ENCODE data around the gene TBCCD1. TPM values are rescaled to one million over a fixed set of nuclear protein-coding genes. Genes with fewer than 3 reads are reported as not detected.

Gene TBCCD1
- total and polyA plus RNA-seq, 2 donors (not counting 3 experiments of a cell fraction or from before 2014, with no cell fraction given), result 16.5 to 16.6 TPM

DNA sequence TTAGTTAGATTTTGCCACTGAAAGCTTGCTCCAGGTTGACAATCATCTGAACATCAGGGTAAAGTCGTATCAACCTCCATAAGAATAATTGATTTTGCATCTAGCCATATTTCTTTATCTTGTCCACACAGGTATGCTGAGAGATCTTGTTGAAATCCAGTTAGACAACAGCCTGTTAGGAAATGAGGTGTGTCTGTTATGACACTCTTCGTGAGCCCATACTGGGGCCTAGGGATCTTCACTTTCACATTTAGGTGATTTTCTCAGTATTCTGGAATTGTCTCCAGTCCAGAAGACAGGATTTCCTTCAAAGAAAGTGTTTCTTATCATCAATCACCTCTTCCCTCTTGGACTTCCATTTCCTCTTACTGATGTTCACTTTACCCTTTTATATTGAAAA is 21.5 kb upstream of the TBCCD1 start:
- no peak overlapping the region for H3K27ac ChIP-seq (ENCODE audit: insufficient read depth, low read depth, low read length)
- no peak for FAIRE-seq
- BruUV-seq (replicated peaks), result no TSS peak
- intact Hi-C loops (cut with micrococcal nuclease), result no loop called here
- no peaks in the 10 kb centered on the region for H4K20me1 ChIP-seq (replicated peaks; ENCODE audit: control insufficient read depth, extremely low read depth, insufficient read depth, low read length)
- no peak overlapping the region for H3K4me3 ChIP-seq (replicated peaks in 1 of 3; ENCODE audit: insufficient read depth in 1 of 3, low read depth in 1 of 3, low read length in 3 of 3)
- no peak overlapping the region for H3K4me2 ChIP-seq (ENCODE audit: insufficient read depth, low read length)
- no peaks in the 10 kb centered on the region for H3K27me3 ChIP-seq (ENCODE audit: control insufficient read depth in 2 of 2, insufficient read depth in 2 of 2, low read length in 2 of 2)
- H3K36me3 ChIP-seq (ENCODE audit: control insufficient read depth in 2 of 2, extremely low read depth in 1 of 2, insufficient read depth in 2 of 2, low read length in 2 of 2), result peaks cover 14 to 15% of the 10 kb centered on the region in 2 experiments
- H3K79me2 ChIP-seq (ENCODE audit: control insufficient read depth, insufficient read depth, low read length), result no peaks in the 10 kb centered on the region
- ChIA-PET POLR2A (no interaction called here), CTCF (interaction anchor here (0.6 to 2.8 kb wide), 9 partner anchors 8 to 1535 kb away, joined by 3 to 17 read pairs (median 3); no protein-coding TSS in a partner anchor)
- dilution Hi-C loops (cut with MboI; ENCODE audit: extremely low pct_ligation_motif_present, low sequenced_read_pairs), result no loop called here
- H3K9ac ChIP-seq (replicated peaks; ENCODE audit: extremely low read depth, insufficient read depth, low read length), result no peak overlapping the region
- no peak for DNase-seq (ENCODE audit: low read depth, low spot score)
- TF ChIP-seq FOS (IDR thresholded peaks at IDR 0.05; ENCODE audit: borderline replicate concordance, insufficient read depth, low read length) (no peak), POLR2A (IDR thresholded peaks at IDR 0.05; ENCODE audit: low read depth, low read length) (no peak), EZH2 (IDR thresholded peaks at IDR 0.05; ENCODE audit: borderline replicate concordance, low read depth, low read length, severe bottlenecking) (no peak), GATA2 (IDR thresholded peaks at IDR 0.05; ENCODE audit: insufficient read depth, insufficient read length, low read depth, low read length) (no peak), POLR2AphosphoS5 (IDR thresholded peaks at IDR 0.05; ENCODE audit: insufficient read depth, low read depth, low read length) (no peak)
- TF ChIP-seq, protein P1, sequence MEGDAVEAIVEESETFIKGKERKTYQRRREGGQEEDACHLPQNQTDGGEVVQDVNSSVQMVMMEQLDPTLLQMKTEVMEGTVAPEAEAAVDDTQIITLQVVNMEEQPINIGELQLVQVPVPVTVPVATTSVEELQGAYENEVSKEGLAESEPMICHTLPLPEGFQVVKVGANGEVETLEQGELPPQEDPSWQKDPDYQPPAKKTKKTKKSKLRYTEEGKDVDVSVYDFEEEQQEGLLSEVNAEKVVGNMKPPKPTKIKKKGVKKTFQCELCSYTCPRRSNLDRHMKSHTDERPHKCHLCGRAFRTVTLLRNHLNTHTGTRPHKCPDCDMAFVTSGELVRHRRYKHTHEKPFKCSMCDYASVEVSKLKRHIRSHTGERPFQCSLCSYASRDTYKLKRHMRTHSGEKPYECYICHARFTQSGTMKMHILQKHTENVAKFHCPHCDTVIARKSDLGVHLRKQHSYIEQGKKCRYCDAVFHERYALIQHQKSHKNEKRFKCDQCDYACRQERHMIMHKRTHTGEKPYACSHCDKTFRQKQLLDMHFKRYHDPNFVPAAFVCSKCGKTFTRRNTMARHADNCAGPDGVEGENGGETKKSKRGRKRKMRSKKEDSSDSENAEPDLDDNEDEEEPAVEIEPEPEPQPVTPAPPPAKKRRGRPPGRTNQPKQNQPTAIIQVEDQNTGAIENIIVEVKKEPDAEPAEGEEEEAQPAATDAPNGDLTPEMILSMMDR (IDR thresholded peaks at IDR 0.05; ENCODE audit: extremely low read depth in 1 of 2, insufficient read depth in 1 of 2, low read depth in 1 of 2, low read length in 2 of 2), result no peak
- H3K9me3 ChIP-seq (replicated peaks; ENCODE audit: control insufficient read depth, insufficient read depth, low read length), result no peaks in the 10 kb centered on the region
- H3K9me1 ChIP-seq (replicated peaks; ENCODE audit: control insufficient read depth, extremely low read depth, insufficient read depth, low read length), result no peaks in the 10 kb centered on the region
- H3K4me1 ChIP-seq (ENCODE audit: control insufficient read depth, extremely low read depth, insufficient read depth, low read length), result no peaks in the 10 kb centered on the region
- no peak overlapping the region for H2AFZ ChIP-seq (ENCODE audit: low read depth, low read length)
